GM18511 (cell line): ENCODE data around the gene KIF13A.
A peak's percentile ranks its signal among the peaks of the same experiment; 100 is the strongest.
"Not testable (repeated sequence)": the region's sequence is repeated elsewhere in the genome, so short reads cannot be mapped to it uniquely, and the experiment has no call there.

ENCODE experiments used
- ATAC-seq: cut with Tn5 transposase; IDR thresholded peaks from one replicate; pipeline ENCODE4 v1.9.1; 2021; ENCODE audit warnings: mild to moderate bottlenecking, moderate library complexity; ENCODE audit not compliant: unreplicated experiment

The KIF13A gene

GRCh38 chr6:17905611-17906592, 81.5 kb downstream of the KIF13A start:
- ATAC-seq = no peak

GRCh38 chr6:17904491-17905120, 82.8 kb downstream of the KIF13A start:
- ATAC-seq = no peak

- no peak for ATAC-seq
Observed at GRCh38 chr6:17902974-17903373, 84.5 kb downstream of the KIF13A start.

DNA sequence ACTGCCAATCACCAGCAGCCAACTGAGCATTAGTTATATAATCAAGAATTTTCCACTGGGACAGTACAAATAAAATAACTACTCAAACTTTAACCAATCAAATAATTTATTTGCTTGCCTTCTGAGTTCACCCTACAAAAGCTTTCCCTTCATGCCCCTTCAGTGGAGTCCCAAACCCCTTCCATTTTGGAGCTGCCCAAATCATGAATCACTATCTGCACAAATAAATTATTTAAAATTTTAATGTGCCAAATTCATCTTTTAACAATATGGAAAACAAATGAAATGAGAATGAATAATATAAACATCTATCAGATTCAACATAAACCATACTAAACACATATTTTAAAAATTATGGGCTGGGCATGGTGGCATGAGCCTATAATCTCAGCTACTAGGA, 85.9 kb downstream of the KIF13A start:
- no peak for ATAC-seq

DNA sequence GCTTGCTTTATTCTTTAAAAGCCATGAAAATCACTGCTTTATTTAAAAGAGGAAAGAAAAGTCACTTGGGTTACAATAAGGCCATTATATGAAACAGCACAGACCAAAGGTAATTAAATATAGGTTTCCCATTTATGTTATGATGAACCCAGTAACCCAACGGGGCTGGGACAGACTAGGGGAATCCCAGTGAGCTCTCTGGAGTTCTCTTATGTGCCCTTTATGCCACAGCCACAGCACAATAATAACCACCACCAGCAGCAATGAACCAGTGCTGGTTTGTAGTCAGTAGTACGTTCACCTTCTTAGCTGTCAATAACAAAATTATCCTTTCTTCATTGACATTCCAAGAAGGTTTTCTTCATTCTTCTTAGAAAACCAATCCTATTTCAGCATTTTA, 87.4 kb downstream of the KIF13A start:
- no peak for ATAC-seq

GRCh38 chr6:17899491-17899890, 87.9 kb downstream of the KIF13A start:
- no peak for ATAC-seq

DNA sequence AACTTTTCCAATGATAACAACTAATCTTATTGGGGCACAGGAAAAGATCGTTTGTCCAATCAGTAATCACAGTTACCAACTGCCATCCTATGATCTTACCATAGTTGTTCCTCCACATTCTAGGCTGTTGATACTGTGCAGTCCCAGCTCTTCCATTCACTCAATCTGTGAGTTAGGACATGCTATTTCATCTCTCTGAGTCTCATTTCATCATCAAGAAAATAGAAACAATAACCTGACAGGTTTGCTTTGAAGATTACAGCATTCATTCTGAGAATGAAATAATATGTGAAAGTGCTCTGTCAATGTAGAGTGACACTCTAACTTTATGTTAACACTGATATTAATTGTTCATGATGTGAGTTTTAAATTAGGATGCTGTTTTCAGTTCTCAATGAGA, 89.8 kb downstream of the KIF13A start:
- no peak for ATAC-seq

- no peak for ATAC-seq
Observed at GRCh38 chr6:17894905-17895304, 92.5 kb downstream of the KIF13A start.

- ATAC-seq = no peak
Observed at GRCh38 chr6:17894191-17894590, 93.2 kb downstream of the KIF13A start.

- ATAC-seq = no peak
Observed at GRCh38 chr6:17892097-17892686, 95.2 kb downstream of the KIF13A start.

DNA sequence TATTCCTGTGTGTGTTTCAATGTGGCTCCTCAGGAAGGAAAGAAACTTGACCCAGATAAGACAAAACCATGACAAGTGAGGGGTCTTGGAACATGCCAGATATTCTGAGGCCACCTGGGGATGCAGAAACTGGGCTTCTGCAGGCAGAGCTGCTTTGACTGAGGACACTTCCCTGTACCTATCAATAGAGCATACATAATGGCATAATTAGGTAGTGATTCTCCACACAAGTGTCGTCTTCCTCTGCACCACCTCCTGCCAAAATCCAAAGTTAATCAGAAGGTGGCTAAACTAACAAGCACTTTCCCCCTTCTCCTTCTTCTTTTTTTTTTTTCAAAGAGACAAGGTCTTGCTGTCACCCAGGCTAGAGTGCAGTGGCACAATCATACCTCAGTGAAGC, 97.1 kb downstream of the KIF13A start:
- ATAC-seq = no peak

GRCh38 chr6:17889777-17890176, 97.7 kb downstream of the KIF13A start:
- ATAC-seq = not testable (repeated sequence)

GRCh38 chr6:17886891-17887290, 100.5 kb downstream of the KIF13A start:
- ATAC-seq = no peak

- ATAC-seq = no peak
Observed at GRCh38 chr6:17885889-17886576, 101.4 kb downstream of the KIF13A start.

DNA sequence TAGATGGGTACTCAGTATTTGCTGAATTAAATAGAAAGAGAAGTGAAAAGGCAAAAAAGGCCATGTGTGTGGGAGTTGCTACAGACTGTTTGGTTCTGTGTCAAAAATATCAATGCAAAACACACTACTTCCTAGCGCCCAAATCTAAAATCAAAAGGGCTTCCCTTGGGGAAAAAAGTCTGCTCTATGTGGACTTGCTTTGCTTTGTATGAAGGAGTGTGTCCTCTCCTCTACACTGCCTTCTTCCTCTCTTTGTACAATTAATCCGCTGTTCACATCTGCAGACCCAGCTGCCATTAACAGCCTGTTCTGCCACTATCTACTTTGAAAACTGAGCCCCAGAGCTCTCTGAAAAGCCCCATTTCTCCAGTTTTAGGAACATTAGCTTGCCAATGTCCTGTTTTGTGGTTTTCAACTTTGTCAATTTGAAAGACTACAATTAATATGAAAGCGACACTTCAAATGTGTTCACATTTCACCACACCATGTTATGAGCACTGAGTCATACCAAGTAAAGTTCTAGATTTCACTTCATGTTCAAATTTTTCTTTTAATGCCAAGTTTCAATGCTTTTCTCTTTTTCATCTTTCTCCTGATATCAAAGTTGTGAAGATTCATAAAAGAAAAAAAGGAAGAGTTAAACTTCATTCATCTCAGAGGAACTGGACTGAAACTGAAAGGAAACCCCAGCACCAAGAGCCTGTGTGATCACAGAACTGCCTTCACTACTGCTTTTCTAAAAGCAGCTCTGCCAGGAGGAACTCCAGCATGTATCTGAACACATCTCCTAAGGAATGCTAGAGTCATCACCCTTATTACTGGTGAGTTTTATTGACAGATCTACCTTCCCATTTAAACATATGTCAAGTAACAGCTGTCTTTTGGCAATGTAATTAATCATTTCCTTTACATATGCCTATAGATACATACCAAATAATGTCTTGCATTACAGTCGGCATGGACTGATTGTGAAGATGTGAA, 102.6 kb downstream of the KIF13A start:
- peak; percentile 89 for ATAC-seq

GRCh38 chr6:17883665-17884497, 103.6 kb downstream of the KIF13A start:
- peak; percentile 1 for ATAC-seq

- ATAC-seq = no peak
Observed at GRCh38 chr6:17881085-17881858, 106.2 kb downstream of the KIF13A start.

DNA sequence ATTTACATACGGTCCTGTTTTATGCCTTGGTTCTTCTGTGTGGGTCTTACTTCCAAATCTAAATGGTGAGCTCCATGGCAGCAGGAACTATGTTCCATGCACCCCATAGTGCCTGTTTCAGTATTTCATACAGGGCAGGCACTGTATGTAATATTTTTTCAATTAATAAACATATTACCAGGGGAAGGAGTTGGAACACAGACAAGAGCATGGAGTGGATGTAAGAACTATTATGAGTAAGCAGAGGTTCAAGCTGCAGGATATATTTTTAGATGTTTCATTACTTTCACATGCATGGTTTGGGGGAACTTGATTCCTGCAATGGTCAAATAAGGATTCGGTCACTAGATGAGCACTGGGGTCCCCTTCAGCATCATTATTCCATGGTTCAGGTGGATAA, 108.3 kb downstream of the KIF13A start:
- no peak for ATAC-seq
